GM12891 (cell line): Measurements from ENCODE around the gene SFN.
A peak's percentile ranks its signal among the peaks of the same experiment; 100 is the strongest.

ENCODE experiments used
- DNase-seq: peaks from one replicate; pipeline ENCODE4 v3.0.0; 2011; ENCODE audit warnings: low spot score; ENCODE audit not compliant: insufficient read length
- FAIRE-seq: peaks from 2 replicates; lab custom pipeline; 2011; peaks lifted over from hg19 to GRCh38; lab: Jason Lieb, UNC
- PAX5 ChIP-seq: IDR thresholded peaks from 2 replicates; pipeline ENCODE4 v1.6.1; 2011; ENCODE audit warnings: low read length, moderate library complexity, mild to moderate bottlenecking; ENCODE audit not compliant: insufficient read depth, severe bottlenecking
- POLR2A ChIP-seq: IDR thresholded peaks from 2 replicates; pipeline ENCODE4 v1.6.1; 2011; ENCODE audit warnings: low read depth, low read length, control low read depth
- POLR2AphosphoS5 ChIP-seq: IDR thresholded peaks from 2 replicates; pipeline ENCODE4 v1.6.1; 2011; ENCODE audit warnings: low read depth, low read length, control low read depth
- POU2F2 ChIP-seq: IDR thresholded peaks from 2 replicates; pipeline ENCODE4 v1.6.1; 2011; ENCODE audit warnings: low read depth, mild to moderate bottlenecking, control low read depth, low read length, moderate library complexity
- SPI1 ChIP-seq: IDR thresholded peaks from 2 replicates; pipeline ENCODE4 v1.6.1; 2011; ENCODE audit warnings: low read depth, low read length, control low read depth
- TAF1 ChIP-seq: IDR thresholded peaks from 2 replicates; pipeline ENCODE4 v1.6.1; 2011; ENCODE audit warnings: low read depth, low read length, control low read depth

Gene SFN

DNA sequence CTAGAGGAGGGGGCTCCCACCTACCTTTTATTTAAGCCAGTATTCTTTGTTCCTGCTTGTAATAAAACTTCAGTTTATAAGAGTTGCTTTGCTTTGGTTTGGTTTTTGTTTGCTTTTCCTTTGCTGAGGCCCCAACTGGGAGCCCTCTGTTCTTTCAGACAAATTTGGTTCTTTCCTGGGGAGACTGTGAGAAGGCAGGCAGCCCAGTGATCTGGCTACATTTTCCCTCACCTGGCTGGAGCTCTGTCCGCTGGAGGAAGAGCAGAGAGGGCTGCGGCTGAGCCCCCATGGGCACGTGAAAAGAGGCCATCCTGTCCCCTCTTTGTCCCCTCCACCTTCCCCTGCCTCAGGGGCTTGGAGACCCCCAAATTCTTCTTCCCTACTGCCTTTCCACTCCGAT, 7.3 kb upstream of the SFN start:
- FAIRE-seq (no peak), DNase-seq (no peak)
- no peak for TF ChIP-seq SPI1
- TF ChIP-seq PAX5 = no peak
- TF ChIP-seq POLR2A = no peak

GRCh38 chr1:26856181-26856580, 6.8 kb upstream of the SFN start:
- DNase-seq (no peak), FAIRE-seq (no peak)
- no peak for TF ChIP-seq SPI1
- TF ChIP-seq POLR2A = no peak
- no peak for TF ChIP-seq POLR2AphosphoS5
- no peak for TF ChIP-seq POU2F2
- no peak for TF ChIP-seq TAF1
- TF ChIP-seq PAX5 = no peak

DNA sequence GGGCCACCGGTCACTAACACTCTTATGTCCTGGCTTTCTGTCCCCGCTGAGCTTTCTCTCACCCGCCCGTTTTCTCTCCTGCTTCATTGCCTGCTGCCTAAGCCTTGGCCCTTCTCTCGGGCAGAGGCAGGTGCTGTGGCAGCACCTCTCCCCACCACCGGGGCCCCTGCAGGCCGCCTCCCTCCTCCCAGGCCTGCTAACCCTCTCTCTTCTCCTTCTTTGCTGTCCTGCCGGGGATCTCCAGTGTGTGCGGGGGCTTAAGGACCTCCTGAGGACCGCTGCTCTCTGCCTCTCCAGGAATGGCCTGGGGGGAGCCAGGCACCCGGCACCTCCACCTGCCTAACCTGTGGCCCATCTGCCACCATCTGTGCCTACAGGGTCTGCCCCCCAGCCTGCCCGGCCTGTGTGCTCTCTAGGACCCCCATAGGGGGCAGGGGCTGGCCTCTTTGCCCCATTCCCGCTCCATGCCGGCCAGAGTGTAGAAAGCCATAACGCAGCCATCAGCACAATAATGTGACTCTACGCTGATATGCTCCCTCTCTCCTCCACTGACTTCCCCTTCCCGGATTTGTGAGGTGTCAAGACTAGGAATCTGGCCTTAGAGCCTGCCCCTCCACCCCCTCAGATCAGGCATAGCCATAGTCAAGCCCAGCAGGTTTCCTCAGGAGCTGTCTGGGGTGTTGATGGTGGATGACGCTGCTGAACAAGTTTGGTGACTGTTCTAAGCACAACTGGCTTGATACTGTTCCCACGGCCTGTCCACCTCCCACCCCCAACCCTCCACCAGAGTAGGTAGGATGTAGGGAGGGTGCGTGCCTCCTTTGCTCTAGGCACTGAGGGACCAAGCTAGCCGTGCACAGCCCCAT, 6.1 kb upstream of the SFN start:
- FAIRE-seq (no peak), DNase-seq (no peak)
- TF ChIP-seq POLR2A (no peak), POU2F2 (no peak), SPI1 (no peak), TAF1 (no peak)

DNA sequence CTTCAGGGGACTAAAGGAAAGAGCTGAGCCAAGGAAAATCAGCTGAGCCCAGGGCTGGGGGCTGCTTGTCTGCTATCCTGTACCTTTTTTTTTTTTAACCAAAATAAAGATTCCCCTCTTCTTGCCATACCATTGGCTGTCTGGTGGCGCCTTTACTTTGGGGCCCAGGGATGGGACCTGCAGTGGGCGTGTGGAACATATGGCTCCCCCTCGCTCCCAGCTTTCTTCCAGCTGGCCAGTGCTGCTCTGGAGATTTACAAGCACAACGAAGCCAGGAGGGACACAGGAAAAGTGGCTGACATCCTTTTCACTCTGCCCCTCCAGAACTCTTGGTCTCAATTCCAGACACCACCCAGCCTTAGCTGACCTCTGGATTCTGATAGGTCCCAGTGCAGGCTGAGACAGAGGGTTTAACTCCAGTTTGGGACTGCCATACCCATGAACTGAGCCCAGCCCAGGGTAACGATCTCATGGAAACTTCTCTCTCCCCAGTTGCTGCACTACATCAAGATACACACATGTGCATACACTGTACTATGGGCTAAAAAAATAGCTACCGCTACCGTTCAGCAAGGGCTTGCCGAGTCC, 5.4 kb upstream of the SFN start:
- TF ChIP-seq SPI1 = no peak
- no peak for TF ChIP-seq POLR2A
- no peak for TF ChIP-seq POLR2AphosphoS5
- TF ChIP-seq TAF1 = no peak
- TF ChIP-seq PAX5 = no peak
- no peak for TF ChIP-seq POU2F2
- FAIRE-seq = no peak
- DNase-seq = no peak

- TF ChIP-seq POLR2A (no peak), POU2F2 (no peak), SPI1 (no peak), PAX5 (no peak), TAF1 (no peak), POLR2AphosphoS5 (no peak)
- no peak for FAIRE-seq
Observed at GRCh38 chr1:26858160-26858559, 4.8 kb upstream of the SFN start.

DNA sequence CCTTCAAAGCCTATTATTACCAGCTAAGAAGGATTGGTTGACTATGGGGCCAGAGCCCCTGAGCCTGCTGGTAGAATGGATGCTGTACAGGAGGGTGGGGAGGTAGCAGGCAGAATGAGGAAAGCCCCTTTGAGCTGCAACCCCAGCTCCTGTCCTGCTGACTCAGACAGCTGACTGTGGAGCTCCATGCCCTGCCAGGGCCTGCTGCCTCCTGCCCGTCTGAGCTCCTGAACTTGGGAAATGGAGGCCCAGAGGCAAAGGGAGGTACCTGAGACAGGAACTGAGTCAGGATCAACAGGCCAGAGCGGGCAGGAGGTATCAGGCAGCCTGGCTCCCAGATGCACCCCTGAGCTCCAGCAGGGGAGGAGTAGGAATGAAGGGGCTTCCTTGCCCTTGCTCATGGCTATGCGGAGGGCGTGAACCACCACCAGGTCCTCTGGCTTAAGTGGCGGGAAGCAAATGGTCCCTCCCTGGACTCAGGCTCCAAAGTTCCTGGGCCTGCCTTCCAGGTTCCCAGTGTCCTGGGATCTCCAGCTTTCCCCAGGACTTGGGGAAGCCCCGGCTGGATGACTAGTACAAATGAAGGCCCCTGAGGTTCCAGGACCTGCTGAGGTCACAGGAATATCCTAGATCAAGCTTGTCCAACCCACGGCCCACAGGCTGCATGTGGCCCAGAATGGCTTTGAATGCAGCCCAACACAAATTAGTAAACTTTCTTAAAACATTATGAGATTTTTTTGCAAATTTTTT, 3.9 kb upstream of the SFN start:
- no peak for TF ChIP-seq PAX5
- no peak for TF ChIP-seq SPI1
- no peak for TF ChIP-seq TAF1
- TF ChIP-seq POLR2A = no peak
- no peak for TF ChIP-seq POLR2AphosphoS5
- TF ChIP-seq POU2F2 = no peak
- FAIRE-seq = no peak
- no peak for DNase-seq

More at GRCh38 chr1:26858160-26858559, 4.8 kb upstream of the SFN start:
- no peak for DNase-seq

GRCh38 chr1:26861286-26861701, 1.7 kb upstream of the SFN start:
- no peak for FAIRE-seq

GRCh38 chr1:26861889-26862378, 1.0 kb upstream of the SFN start:
- DNase-seq (no peak), FAIRE-seq (no peak)
- TF ChIP-seq POU2F2 (no peak), POLR2A (no peak)

More at GRCh38 chr1:26861286-26861701, 1.7 kb upstream of the SFN start:
- no peak for TF ChIP-seq POLR2A
- TF ChIP-seq POLR2AphosphoS5 = no peak
- TF ChIP-seq TAF1 = no peak
- TF ChIP-seq SPI1 = no peak
- no peak for TF ChIP-seq POU2F2
- no peak for TF ChIP-seq PAX5
- DNase-seq = no peak

GRCh38 chr1:26863685-26864077, 732 bp downstream of the SFN start:
- DNase-seq (no peak), FAIRE-seq (peak; percentile 35)
- no peak for TF ChIP-seq POLR2AphosphoS5
- no peak for TF ChIP-seq PAX5
- no peak for TF ChIP-seq POU2F2
- TF ChIP-seq TAF1 = no peak
- no peak for TF ChIP-seq SPI1
- no peak for TF ChIP-seq POLR2A
